Renal cortical epithelial cell (primary cell): ENCODE measurements around the gene PLEKHH3. TPM values are rescaled to one million over a fixed set of nuclear protein-coding genes. Genes with fewer than 3 reads are reported as not detected.

Source experiments
- DNase-seq: peaks from one replicate; pipeline ENCODE4 v3.0.0-alpha.2; 2011; ENCODE audit warnings: low read depth
- total RNA-seq: library from RNA; depleted of rRNA; stranded (reverse); fragments of >200 nt; gene quantifications from 2 replicates; pipeline ENCODE4 v1.2.3, GENCODE V29; 2014

PLEKHH3 gene
- total RNA-seq, 1 donor from 2014 or later: 9.6 TPM

DNA sequence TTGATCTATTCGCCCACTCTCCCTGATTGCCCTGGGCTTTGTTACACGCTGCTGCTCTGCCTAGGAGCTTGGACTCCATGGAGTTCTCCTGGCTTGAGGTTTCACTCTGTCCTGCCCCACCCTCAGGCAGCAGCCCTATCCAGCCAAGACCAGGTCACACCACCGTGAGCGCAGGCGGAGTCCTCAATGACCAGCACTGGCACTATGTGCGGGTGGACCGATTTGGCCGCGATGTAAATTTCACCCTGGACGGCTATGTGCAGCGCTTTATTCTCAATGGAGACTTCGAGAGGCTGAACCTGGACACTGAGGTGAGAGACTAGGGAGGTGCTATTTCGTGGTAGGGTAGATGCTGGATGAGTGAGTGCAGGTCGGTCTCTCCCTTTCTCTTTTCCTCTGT, 9.0 kb upstream of the PLEKHH3 start:
- DNase-seq: no peak

DNA sequence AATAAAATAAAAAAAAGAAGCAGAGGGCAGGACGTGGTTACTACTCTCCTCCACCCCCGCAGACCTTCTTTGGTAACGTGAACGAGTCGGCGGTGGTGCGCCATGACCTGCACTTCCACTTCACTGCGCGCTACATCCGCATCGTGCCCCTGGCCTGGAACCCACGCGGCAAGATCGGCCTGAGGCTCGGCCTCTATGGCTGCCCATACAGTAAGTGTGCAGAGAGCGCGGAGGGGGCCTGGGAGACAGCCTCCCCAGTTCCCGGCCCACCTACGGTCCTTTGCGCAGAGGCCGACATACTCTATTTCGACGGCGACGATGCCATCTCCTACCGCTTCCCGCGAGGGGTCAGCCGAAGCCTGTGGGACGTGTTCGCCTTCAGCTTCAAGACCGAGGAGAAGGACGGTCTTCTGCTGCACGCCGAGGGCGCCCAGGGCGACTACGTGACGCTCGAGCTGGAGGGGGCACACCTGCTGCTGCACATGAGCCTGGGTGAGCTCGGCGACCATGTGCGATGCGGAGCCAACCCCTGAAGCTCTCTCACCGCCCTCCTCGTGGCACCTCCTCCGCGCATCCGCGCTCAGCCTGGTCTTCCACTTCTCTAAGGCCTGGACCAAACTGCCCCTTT, 8.2 kb upstream of the PLEKHH3 start:
- DNase-seq: no peak

GRCh38 chr17:42683407-42684034, 6.7 kb upstream of the PLEKHH3 start:
- DNase-seq: no peak

GRCh38 chr17:42682722-42683403, 6.1 kb upstream of the PLEKHH3 start:
- DNase-seq: no peak

- peak; percentile 55 for DNase-seq
These were observed 5.4 kb upstream of the PLEKHH3 start, which contains the start of gene CNTNAP1 for GRCh38 chr17:42681976-42682721. CNTNAP1 (plus strand) TSS chr17:42682531; CDS start chr17:42682830, 299 bp downstream.

- DNase-seq: no peak
These were observed 3.6 kb upstream of the PLEKHH3 start for GRCh38 chr17:42680331-42680808.

GRCh38 chr17:42679492-42680330, 2.9 kb upstream of the PLEKHH3 start:
- DNase-seq: peak; percentile 44

DNA sequence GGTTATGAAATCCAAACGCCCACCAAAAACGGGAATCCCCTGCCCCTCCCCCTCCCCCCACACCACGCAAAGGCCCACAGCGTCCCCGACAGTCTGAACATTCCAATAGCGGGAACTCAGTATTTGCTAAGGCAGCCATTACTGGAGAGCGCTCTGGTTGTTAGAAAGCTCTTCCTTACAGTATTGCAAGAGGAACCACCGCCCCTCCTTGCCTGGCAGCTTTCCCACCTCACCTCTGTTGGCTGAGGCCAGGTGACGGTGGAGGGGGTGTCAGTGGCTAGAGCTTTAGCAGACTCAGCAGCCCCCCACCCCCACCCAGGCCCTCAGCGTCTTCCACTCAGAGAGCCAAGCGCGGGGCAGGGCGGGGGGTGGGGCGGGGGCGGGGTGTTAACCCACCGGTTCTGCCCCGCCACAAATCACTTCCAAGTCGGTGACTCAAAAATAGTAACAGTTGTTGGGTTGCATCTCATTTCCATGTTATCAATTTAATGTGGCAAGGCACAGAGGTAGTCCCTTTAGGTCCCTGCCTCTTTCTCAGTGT, 2.2 kb upstream of the PLEKHH3 start:
- DNase-seq: peak; percentile 63

DNA sequence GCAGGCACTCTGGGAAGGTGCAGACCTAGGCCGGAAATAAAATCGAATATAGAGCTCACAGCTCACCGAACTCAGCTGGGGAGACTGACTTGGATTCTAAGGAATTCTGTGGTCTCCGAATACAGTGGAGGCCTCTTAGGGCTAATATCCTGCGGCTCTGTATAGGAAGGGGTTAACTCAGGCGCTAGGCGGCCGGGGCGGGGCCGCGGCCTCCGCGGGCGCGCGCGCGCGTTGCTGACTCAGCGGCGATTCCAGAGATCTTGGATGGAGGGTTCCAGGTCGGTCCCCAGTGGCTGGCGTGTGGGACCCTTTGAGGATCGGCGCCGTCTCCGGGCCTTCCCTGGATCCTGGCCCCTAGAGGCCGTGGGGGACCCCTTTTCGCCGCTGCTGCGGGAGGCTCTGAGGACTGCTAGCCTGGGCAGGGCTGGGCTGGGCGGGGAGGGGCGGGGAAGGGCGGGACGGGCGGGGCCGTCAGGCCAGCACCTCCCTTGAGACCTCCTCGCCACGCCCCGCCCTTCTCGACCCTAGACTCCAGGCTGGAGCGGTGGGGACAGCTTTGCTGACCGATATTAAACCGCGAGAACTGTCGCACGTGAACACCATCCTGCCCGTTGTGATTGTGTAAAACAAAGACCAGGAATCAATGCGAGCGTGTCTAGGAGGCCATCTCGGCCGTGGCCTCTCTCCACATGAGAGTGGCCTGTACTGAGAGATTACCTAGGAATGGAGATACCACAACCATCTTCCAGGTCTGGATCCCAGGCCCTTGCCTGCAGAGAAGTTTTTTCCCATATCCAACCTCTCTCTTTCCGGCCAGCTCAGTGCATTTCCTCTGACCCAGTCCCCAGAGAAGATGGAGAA, 1.4 kb upstream of the PLEKHH3 start:
- peak; percentile 61 for DNase-seq

GRCh38 chr17:42677012-42677857, 441 bp upstream of the PLEKHH3 start:
- DNase-seq: peak; percentile 96

GRCh38 chr17:42675965-42676423, 800 bp downstream of the PLEKHH3 start:
- DNase-seq: no peak

- no peak for DNase-seq
These were observed 1.3 kb downstream of the PLEKHH3 start for GRCh38 chr17:42675348-42675964.

DNA sequence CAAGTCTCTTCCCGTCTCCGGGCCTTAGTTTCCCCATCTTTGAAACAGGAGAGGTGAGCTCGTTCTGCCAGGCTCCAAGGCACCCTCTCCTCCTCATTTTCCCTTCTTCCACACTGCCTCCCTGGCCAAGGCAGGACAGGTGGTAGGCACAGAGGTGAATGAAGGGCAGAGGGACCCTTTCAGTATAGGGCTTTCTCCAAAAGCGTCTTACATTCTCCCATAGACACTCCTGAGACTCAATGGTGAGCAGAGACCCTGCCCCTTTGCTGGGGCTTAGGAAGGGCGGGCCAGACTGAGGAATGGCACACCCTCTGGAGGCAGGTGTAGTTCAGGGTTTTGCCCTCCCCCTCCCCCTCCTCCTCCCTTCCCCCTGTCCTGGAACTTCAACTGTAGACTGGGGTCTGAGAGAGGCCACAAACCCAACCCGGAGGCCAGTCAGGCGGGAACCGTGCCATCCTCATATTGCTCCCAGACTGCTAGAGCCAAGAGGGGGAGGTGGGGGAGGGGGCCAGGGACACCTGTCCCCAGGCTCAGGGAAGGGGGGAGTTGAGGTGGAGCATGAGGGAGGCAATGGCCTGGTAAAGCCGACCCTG, 1.9 kb downstream of the PLEKHH3 start:
- no peak for DNase-seq

GRCh38 chr17:42673885-42674754, 2.7 kb downstream of the PLEKHH3 start:
- DNase-seq: no peak

GRCh38 chr17:42673266-42673884, 3.4 kb downstream of the PLEKHH3 start:
- no peak for DNase-seq

DNA sequence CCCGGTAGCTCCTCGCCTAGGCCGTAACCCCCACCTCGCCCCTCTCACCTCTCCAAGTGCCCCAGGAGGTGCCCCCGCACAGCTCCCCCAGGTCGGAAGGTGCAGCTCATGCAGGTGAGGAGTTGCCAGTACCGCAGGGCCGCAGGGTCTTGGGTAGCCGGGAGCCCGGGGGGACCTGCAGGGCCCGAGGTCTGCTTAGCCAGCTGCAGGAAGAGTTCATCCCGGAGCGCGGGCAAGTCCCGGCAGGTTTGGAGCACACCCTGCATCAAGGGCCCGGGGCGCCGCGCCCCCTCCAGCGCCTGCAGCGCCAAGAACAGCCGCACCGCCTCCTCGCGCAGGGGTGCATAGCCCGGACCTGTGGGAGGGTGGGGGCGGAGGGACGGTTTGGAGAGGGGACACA, 4.8 kb downstream of the PLEKHH3 start:
- no peak for DNase-seq
